ENCODE measurements around the gene SMYD2.

DNA sequence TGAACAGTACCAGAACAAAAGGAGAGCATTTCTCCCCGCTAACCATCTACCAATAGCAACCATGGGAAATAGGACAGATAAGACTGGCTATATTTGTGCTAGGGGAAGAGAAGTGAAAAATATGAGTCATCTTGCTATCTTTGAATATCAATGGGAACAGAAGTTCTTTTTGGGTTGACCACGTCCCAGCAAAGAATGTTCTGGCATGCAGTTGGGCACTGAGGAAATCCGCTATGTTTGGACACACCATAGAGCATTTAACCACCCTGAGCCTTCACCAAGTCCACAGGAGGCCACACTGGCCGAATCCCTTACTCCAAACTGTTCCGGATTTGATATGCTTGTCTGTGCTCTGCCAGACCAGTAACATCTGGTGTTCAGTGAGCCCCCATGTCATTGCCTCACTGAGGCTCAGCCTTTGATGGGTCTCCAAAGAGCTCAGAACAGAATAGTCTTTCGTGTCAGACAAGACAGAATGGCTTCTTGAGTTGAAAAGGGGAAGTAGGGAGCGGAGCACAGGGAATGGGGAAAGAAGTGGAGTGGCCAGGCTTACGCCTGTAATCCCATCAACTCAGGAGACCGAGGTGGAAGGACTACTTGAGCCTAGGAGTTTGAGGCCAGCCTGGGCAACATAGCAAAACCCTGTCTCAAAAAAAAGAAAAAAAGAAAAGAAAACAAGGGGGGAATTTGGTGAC lies 81.4 kb downstream of the SMYD2 start:
- TF ChIP-seq TARDBP (IDR thresholded peaks at IDR 0.05) (no peak), ZNF384 (IDR thresholded peaks at IDR 0.05) (no peak), SP1 (IDR thresholded peaks at IDR 0.05) (no peak), HDGF (IDR thresholded peaks at IDR 0.05; ENCODE audit: borderline replicate concordance) (no peak), BHLHE40 (IDR thresholded peaks at IDR 0.05; ENCODE audit: borderline replicate concordance) (no peak), FOXM1 (IDR thresholded peaks at IDR 0.05; ENCODE audit: borderline replicate concordance) (no peak), FOXA1 (IDR thresholded peaks at IDR 0.05) (no peak), CTBP1 (IDR thresholded peaks at IDR 0.05; ENCODE audit: borderline replicate concordance) (no peak), ELF4 (IDR thresholded peaks at IDR 0.05) (no peak), ARNT (IDR thresholded peaks at IDR 0.05) (no peak), NFRKB (IDR thresholded peaks at IDR 0.05) (no peak), L3MBTL2 (conservative IDR thresholded peaks at IDR 0.05) (no peak), FOXK2 (IDR thresholded peaks at IDR 0.05) (no peak), LEF1 (IDR thresholded peaks at IDR 0.05; ENCODE audit: borderline replicate concordance) (no peak)
